WTC11 (cell line): ENCODE measurements around the gene NETO2. TPM values are rescaled to one million over a fixed set of nuclear protein-coding genes. Genes with fewer than 3 reads are reported as not detected.

ENCODE experiments used
- ATAC-seq: fragments of 200-7000 bp; cut with Tn5 transposase; 2 replicates; pipeline ENCODE4 v1.10.0; 2021; ENCODE audit warnings: mild to moderate bottlenecking, moderate library complexity
- CTCF ChIA-PET: fragments of 300-600 bp; sonication (Branson Sonifier 250); formaldehyde crosslinking; loops from one replicate; lab custom pipeline; 2021; ENCODE audit warnings: antibody characterized with exemption; lab: Charles Lee
- POLR2A ChIA-PET: fragments of 350-600 bp; sonication (Branson Sonifier 250); formaldehyde crosslinking; loops from one replicate; lab custom pipeline; 2021; ENCODE audit warnings: antibody characterized with exemption; lab: Charles Lee
- DNase-seq: peaks from one replicate; pipeline ENCODE4 v3.0.0; 2021; ENCODE audit warnings: low spot score
- H3K27ac Mint-ChIP-seq: 2 replicates; pipeline ENCODE4 v1.8.0; 2021; ENCODE audit warnings: mixed read lengths
- H3K27me3 Mint-ChIP-seq: 2 replicates; pipeline ENCODE4 v1.8.0; 2021; ENCODE audit warnings: low read depth, mild to moderate bottlenecking, moderate library complexity, mixed read lengths
- H3K36me3 Mint-ChIP-seq: 2 replicates; pipeline ENCODE4 v1.8.0; 2021; ENCODE audit warnings: mixed read lengths
- H3K4me1 Mint-ChIP-seq: 2 replicates; pipeline ENCODE4 v1.8.0; 2022; ENCODE audit warnings: mixed read lengths
- H3K4me3 Mint-ChIP-seq: 2 replicates; pipeline ENCODE4 v1.8.0; 2021; ENCODE audit warnings: mild to moderate bottlenecking, moderate library complexity, mixed read lengths
- H3K9me3 Mint-ChIP-seq: 2 replicates; pipeline ENCODE4 v1.8.0; 2021; ENCODE audit warnings: mixed read lengths
- CREM ChIP-seq: sonication (generic); formaldehyde crosslinking; IDR thresholded peaks from 2 replicates; pipeline ENCODE4 v1.8.1; 2022; ENCODE audit warnings: mild to moderate bottlenecking, missing genetic modification reagents, moderate library complexity
- CTCF ChIP-seq: fragments of 200-600 bp; IDR thresholded peaks from 2 replicates; pipeline ENCODE4 v1.8.0; 2022; ENCODE audit warnings: antibody characterized with exemption
- E2F5 ChIP-seq: sonication (generic); formaldehyde crosslinking; IDR thresholded peaks from 2 replicates; pipeline ENCODE4 v1.8.1; 2022; ENCODE audit warnings: mild to moderate bottlenecking, moderate library complexity, missing genetic modification reagents
- ERG ChIP-seq: fragments of 250-450 bp; sonication (Bioruptor Pico); IDR thresholded peaks from 2 replicates; pipeline ENCODE4 v1.8.0; 2021; ENCODE audit warnings: mild to moderate bottlenecking
- NR3C1 ChIP-seq: sonication (generic); formaldehyde crosslinking; conservative IDR thresholded peaks from 2 replicates; pipeline ENCODE4 v1.8.1; 2023; ENCODE audit warnings: low read depth, mild to moderate bottlenecking, missing genetic modification reagents
- OVOL2 ChIP-seq: fragments of 250-450 bp; sonication (Bioruptor Pico); IDR thresholded peaks from 2 replicates; pipeline ENCODE4 v1.9.0; 2021; ENCODE audit warnings: mild to moderate bottlenecking, borderline replicate concordance
- PRRX2 ChIP-seq: fragments of 250-450 bp; sonication (Bioruptor Pico); IDR thresholded peaks from 2 replicates; pipeline ENCODE4 v1.8.0; 2021; ENCODE audit warnings: mild to moderate bottlenecking
- RELA ChIP-seq: sonication (generic); formaldehyde crosslinking; IDR thresholded peaks from 2 replicates; pipeline ENCODE4 v1.8.1; 2022; ENCODE audit warnings: missing genetic modification reagents, mild to moderate bottlenecking, borderline replicate concordance
- SMAD3 ChIP-seq: sonication (generic); formaldehyde crosslinking; IDR thresholded peaks from 2 replicates; pipeline ENCODE4 v1.8.0; 2022; ENCODE audit warnings: missing genetic modification reagents, mild to moderate bottlenecking, borderline replicate concordance
- SMAD4 ChIP-seq: sonication (generic); formaldehyde crosslinking; IDR thresholded peaks from 2 replicates; pipeline ENCODE4 v1.8.0; 2022; ENCODE audit warnings: mild to moderate bottlenecking, missing genetic modification reagents
- TCF7 ChIP-seq: sonication (generic); formaldehyde crosslinking; IDR thresholded peaks from 2 replicates; pipeline ENCODE4 v1.8.0; 2022; ENCODE audit warnings: mild to moderate bottlenecking, low read depth, missing genetic modification reagents, moderate library complexity
- TP53 ChIP-seq: sonication (generic); formaldehyde crosslinking; IDR thresholded peaks from 2 replicates; pipeline ENCODE4 v1.8.1; 2023; ENCODE audit warnings: mild to moderate bottlenecking, missing genetic modification reagents
- USF2 ChIP-seq: sonication (generic); formaldehyde crosslinking; IDR thresholded peaks from 2 replicates; pipeline ENCODE4 v1.8.1; 2023; ENCODE audit warnings: mild to moderate bottlenecking, missing genetic modification reagents, moderate library complexity
- ZNF232 ChIP-seq: sonication (generic); formaldehyde crosslinking; IDR thresholded peaks from 2 replicates; pipeline ENCODE4 v1.8.0; 2022; ENCODE audit warnings: mild to moderate bottlenecking, missing genetic modification reagents
- ZNF263 ChIP-seq: sonication (generic); formaldehyde crosslinking; IDR thresholded peaks from 2 replicates; pipeline ENCODE4 v1.8.1; 2022; ENCODE audit warnings: low read depth, mild to moderate bottlenecking, moderate library complexity, missing genetic modification reagents
- ZNF317 ChIP-seq: sonication (generic); formaldehyde crosslinking; IDR thresholded peaks from 2 replicates; pipeline ENCODE4 v1.8.1; 2023; ENCODE audit warnings: low read depth, mild to moderate bottlenecking, moderate library complexity, missing genetic modification reagents, borderline replicate concordance
- ZNF423 ChIP-seq: fragments of 250-450 bp; sonication (Bioruptor Pico); IDR thresholded peaks from 2 replicates; pipeline ENCODE4 v2.1.2; 2022; ENCODE audit warnings: mild to moderate bottlenecking, moderate library complexity
- ZNF512 ChIP-seq: sonication (generic); formaldehyde crosslinking; IDR thresholded peaks from 2 replicates; pipeline ENCODE4 v1.8.1; 2022; ENCODE audit warnings: missing genetic modification reagents, borderline replicate concordance
- ZNF532 ChIP-seq: fragments of 250-450 bp; sonication (Bioruptor Pico); IDR thresholded peaks from 2 replicates; pipeline ENCODE4 v1.9.0; 2021; ENCODE audit warnings: mild to moderate bottlenecking, borderline replicate concordance
- ZNF671 ChIP-seq: fragments of 250-450 bp; sonication (Bioruptor Pico); IDR thresholded peaks from 2 replicates; pipeline ENCODE4 v1.8.0; 2021; ENCODE audit warnings: mild to moderate bottlenecking
- total RNA-seq: library from RNA; stranded (reverse); gene quantifications from 3 replicates; pipeline ENCODE4 v1.2.3, GENCODE V29; 2021

NETO2 gene
- total RNA-seq, 1 experiment from 2014 or later = 21.8 TPM

- TF ChIP-seq ERG = no peak
- no peak for TF ChIP-seq ZNF317 (CRISPR knock-in tag)
- no peak for TF ChIP-seq ZNF512 (CRISPR knock-in tag)
- TF ChIP-seq TCF7 (CRISPR knock-in tag) = no peak
- TF ChIP-seq ZNF263 (CRISPR knock-in tag) = no peak
- TF ChIP-seq RELA (CRISPR knock-in tag) = no peak
- no peak for TF ChIP-seq USF2 (CRISPR knock-in tag)
- TF ChIP-seq SMAD4 (CRISPR knock-in tag) = no peak
- TF ChIP-seq CTCF = no peak
- TF ChIP-seq CREM (CRISPR knock-in tag) = no peak
- no peak for TF ChIP-seq ZNF232
- TF ChIP-seq E2F5 (CRISPR knock-in tag) = no peak
- TF ChIP-seq ZNF671 (CRISPR knock-in tag) = no peak
- TF ChIP-seq TP53 = no peak
- no peak for TF ChIP-seq ZNF532 (CRISPR knock-in tag)
- TF ChIP-seq OVOL2 (CRISPR knock-in tag) = no peak
- TF ChIP-seq SMAD3 = no peak
- no peak for TF ChIP-seq NR3C1 (CRISPR knock-in tag)
- TF ChIP-seq PRRX2 (CRISPR knock-in tag) = no peak
- no peak for TF ChIP-seq ZNF423
- Mint-ChIP-seq H3K4me1 (peaks cover 3% of the 10 kb centered on the region), H3K27ac (no peak overlapping the region), H3K9me3 (no peaks in the 10 kb centered on the region), H3K36me3 (no peaks in the 10 kb centered on the region), H3K27me3 (no peaks in the 10 kb centered on the region), H3K4me3 (no peak overlapping the region)
- ATAC-seq (no peak), DNase-seq (no peak)
- CTCF ChIA-PET = interaction anchor here (0.6 to 4.1 kb wide), 3 partner anchors 12 to 127 kb away, joined by 4 to 35 read pairs (median 4); partner anchors contain the start of gene NETO2
- POLR2A ChIA-PET = no interaction called here
These were observed 93.7 kb downstream of the NETO2 start for GRCh38 chr16:47049901-47050583.
